Stimulated activated effector memory CD8-positive, alpha-beta T cell treated with anti-CD3 and anti-CD28 coated beads, Interleukin-12 subunit alpha, Interleukin-12 subunit beta, amount 100 ng/mL, for 72 hours (primary cell): Measurements from ENCODE around the gene SPRED2.

Experiments used
- ATAC-seq: fragments of 150-1000 bp; cut with Tn5 transposase; 2 replicates; pipeline ENCODE4 v1.10.0; 2021
- DNase-seq, 2 donors: peaks; one replicate each; pipeline ENCODE4 v3.0.0; 2021 to 2022; ENCODE audit warnings: low spot score in 2 of 2
- H3K27ac Mint-ChIP-seq: one replicate; pipeline ENCODE4 v1.8.0; 2022; ENCODE audit warnings: mild to moderate bottlenecking, mixed read lengths
- H3K36me3 Mint-ChIP-seq: one replicate; pipeline ENCODE4 v1.8.0; 2022; ENCODE audit warnings: mild to moderate bottlenecking, mixed read lengths
- H3K4me1 Mint-ChIP-seq: one replicate; pipeline ENCODE4 v1.8.0; 2022; ENCODE audit warnings: mixed read lengths
- H3K4me3 Mint-ChIP-seq: one replicate; pipeline ENCODE4 v1.8.0; 2022; ENCODE audit warnings: mild to moderate bottlenecking, mixed read lengths
- H3K9me3 Mint-ChIP-seq: one replicate; pipeline ENCODE4 v1.8.0; 2022; ENCODE audit warnings: mixed read lengths

Gene SPRED2

GRCh38 chr2:65388051-65388531 lies 44.3 kb downstream of the SPRED2 start:
- ATAC-seq = peak; percentile 57

GRCh38 chr2:65386989-65387388 lies 45.4 kb downstream of the SPRED2 start:
- Mint-ChIP-seq H3K27ac (no peak overlapping the region), H3K4me1 (peaks cover 33% of the 10 kb centered on the region), H3K36me3 (peaks cover 6% of the 10 kb centered on the region), H3K4me3 (no peak overlapping the region), H3K9me3 (no peaks in the 10 kb centered on the region)
- no peak for DNase-seq
- ATAC-seq = no peak

More at GRCh38 chr2:65388051-65388531, 44.3 kb downstream of the SPRED2 start:
- Mint-ChIP-seq H3K4me3 (no peak overlapping the region), H3K4me1 (peaks cover 22% of the 10 kb centered on the region), H3K27ac (no peak overlapping the region), H3K9me3 (no peaks in the 10 kb centered on the region), H3K36me3 (peaks cover under 1% of the 10 kb centered on the region)
- no peak for DNase-seq

GRCh38 chr2:65386344-65386743 lies 46.1 kb downstream of the SPRED2 start:
- ATAC-seq = no peak
- H3K4me3 Mint-ChIP-seq = no peak overlapping the region

GRCh38 chr2:65383541-65384488 lies 48.6 kb downstream of the SPRED2 start:
- Mint-ChIP-seq H3K36me3 (peaks cover 6% of the 10 kb centered on the region), H3K4me3 (no peak overlapping the region), H3K27ac (no peak overlapping the region), H3K9me3 (no peaks in the 10 kb centered on the region), H3K4me1 (peaks cover 32% of the 10 kb centered on the region)
- ATAC-seq (no peak), DNase-seq (no peak)

More at GRCh38 chr2:65386344-65386743, 46.1 kb downstream of the SPRED2 start:
- no peaks in the 10 kb centered on the region for H3K9me3 Mint-ChIP-seq
- no peak overlapping the region for H3K27ac Mint-ChIP-seq
- H3K4me1 Mint-ChIP-seq = peaks cover 37% of the 10 kb centered on the region
- no peak for DNase-seq
- H3K36me3 Mint-ChIP-seq = peaks cover 6% of the 10 kb centered on the region

GRCh38 chr2:65382776-65383357 lies 49.5 kb downstream of the SPRED2 start:
- H3K4me3 Mint-ChIP-seq = peak overlapping the region; percentile 47
- ATAC-seq = peak; percentile 92
- H3K27ac Mint-ChIP-seq = peak overlapping the region; percentile 50
- H3K36me3 Mint-ChIP-seq = peaks cover 6% of the 10 kb centered on the region
- DNase-seq = peak; percentile 71 to 86
- H3K4me1 Mint-ChIP-seq = peaks cover 35% of the 10 kb centered on the region
- H3K9me3 Mint-ChIP-seq = no peaks in the 10 kb centered on the region

GRCh38 chr2:65382323-65382722 lies 50.1 kb downstream of the SPRED2 start:
- H3K4me1 Mint-ChIP-seq = peaks cover 41% of the 10 kb centered on the region
- no peaks in the 10 kb centered on the region for H3K9me3 Mint-ChIP-seq
- peak overlapping the region; percentile 50 for H3K27ac Mint-ChIP-seq
- DNase-seq (no peak), ATAC-seq (no peak)
- H3K36me3 Mint-ChIP-seq = peaks cover 6% of the 10 kb centered on the region
- H3K4me3 Mint-ChIP-seq = peak overlapping the region; percentile 47

- Mint-ChIP-seq H3K27ac (peak overlapping the region; percentile 29), H3K4me1 (peaks cover 43% of the 10 kb centered on the region), H3K9me3 (no peaks in the 10 kb centered on the region), H3K4me3 (no peak overlapping the region), H3K36me3 (peaks cover 6% of the 10 kb centered on the region)
- no peak for ATAC-seq
- DNase-seq = no peak
These were observed 50.8 kb downstream of the SPRED2 start for GRCh38 chr2:65381607-65382051.

- no peaks in the 10 kb centered on the region for H3K9me3 Mint-ChIP-seq
- no peak overlapping the region for H3K27ac Mint-ChIP-seq
- peaks cover 40% of the 10 kb centered on the region for H3K4me1 Mint-ChIP-seq
- no peak overlapping the region for H3K4me3 Mint-ChIP-seq
- ATAC-seq (no peak), DNase-seq (no peak)
- peaks cover 6% of the 10 kb centered on the region for H3K36me3 Mint-ChIP-seq
These were observed 52.1 kb downstream of the SPRED2 start for GRCh38 chr2:65380255-65380654.

GRCh38 chr2:65379721-65380171 lies 52.7 kb downstream of the SPRED2 start:
- Mint-ChIP-seq H3K4me1 (peaks cover 38% of the 10 kb centered on the region), H3K36me3 (peaks cover 6% of the 10 kb centered on the region), H3K27ac (no peak overlapping the region), H3K4me3 (no peak overlapping the region), H3K9me3 (no peaks in the 10 kb centered on the region)
- no peak for DNase-seq
- no peak for ATAC-seq

GRCh38 chr2:65379223-65379622 lies 53.2 kb downstream of the SPRED2 start:
- Mint-ChIP-seq H3K27ac (no peak overlapping the region), H3K9me3 (no peaks in the 10 kb centered on the region), H3K4me3 (no peak overlapping the region), H3K36me3 (peaks cover 6% of the 10 kb centered on the region), H3K4me1 (peaks cover 38% of the 10 kb centered on the region)
- no peak for ATAC-seq
- no peak for DNase-seq

GRCh38 chr2:65378290-65378689 lies 54.1 kb downstream of the SPRED2 start:
- H3K36me3 Mint-ChIP-seq = peaks cover 6% of the 10 kb centered on the region
- no peaks in the 10 kb centered on the region for H3K9me3 Mint-ChIP-seq
- no peak overlapping the region for H3K4me3 Mint-ChIP-seq
- ATAC-seq = no peak
- H3K4me1 Mint-ChIP-seq = peaks cover 29% of the 10 kb centered on the region
- no peak for DNase-seq
- H3K27ac Mint-ChIP-seq = no peak overlapping the region

GRCh38 chr2:65377556-65378192 lies 54.7 kb downstream of the SPRED2 start:
- DNase-seq = no peak
- no peaks in the 10 kb centered on the region for H3K9me3 Mint-ChIP-seq
- H3K4me1 Mint-ChIP-seq = peaks cover 23% of the 10 kb centered on the region
- peaks cover 1% of the 10 kb centered on the region for H3K36me3 Mint-ChIP-seq
- H3K4me3 Mint-ChIP-seq = no peak overlapping the region
- no peak overlapping the region for H3K27ac Mint-ChIP-seq
- ATAC-seq = peak; percentile 81

GRCh38 chr2:65375723-65376122 lies 56.7 kb downstream of the SPRED2 start:
- DNase-seq (no peak), ATAC-seq (no peak)
- Mint-ChIP-seq H3K4me3 (no peak overlapping the region), H3K9me3 (no peaks in the 10 kb centered on the region), H3K27ac (no peak overlapping the region), H3K4me1 (peaks cover 13% of the 10 kb centered on the region), H3K36me3 (no peaks in the 10 kb centered on the region)

- Mint-ChIP-seq H3K4me1 (peaks cover 17% of the 10 kb centered on the region), H3K36me3 (no peaks in the 10 kb centered on the region), H3K27ac (no peak overlapping the region), H3K9me3 (no peaks in the 10 kb centered on the region), H3K4me3 (no peak overlapping the region)
- DNase-seq (no peak), ATAC-seq (no peak)
These were observed 57.4 kb downstream of the SPRED2 start for GRCh38 chr2:65374999-65375398.

- DNase-seq = no peak
- no peaks in the 10 kb centered on the region for H3K36me3 Mint-ChIP-seq
- H3K4me1 Mint-ChIP-seq = peaks cover 17% of the 10 kb centered on the region
- H3K4me3 Mint-ChIP-seq = no peak overlapping the region
- no peak for ATAC-seq
- H3K9me3 Mint-ChIP-seq = no peaks in the 10 kb centered on the region
- H3K27ac Mint-ChIP-seq = no peak overlapping the region
These were observed 57.8 kb downstream of the SPRED2 start for GRCh38 chr2:65374575-65374974.
